Progenitor cell of endocrine pancreas (in vitro differentiated cells): ENCODE measurements around the gene KLHDC9. TPM values are rescaled to one million over a fixed set of nuclear protein-coding genes. Genes with fewer than 3 reads are reported as not detected.

ENCODE experiments used
- DNase-seq: peaks from one replicate; pipeline ENCODE4 v3.0.0; 2021; ENCODE audit warnings: low spot score; ENCODE audit not compliant: unreplicated experiment
- H3K27ac Mint-ChIP-seq: 2 replicates; pipeline ENCODE4 v1.8.0; 2021; ENCODE audit warnings: mild to moderate bottlenecking, moderate library complexity, mixed read lengths
- H3K27me3 Mint-ChIP-seq: 2 replicates; pipeline ENCODE4 v1.8.0; 2021; ENCODE audit warnings: mixed read lengths
- H3K36me3 Mint-ChIP-seq: 2 replicates; pipeline ENCODE4 v1.8.0; 2022; ENCODE audit warnings: mixed read lengths; ENCODE audit not compliant: insufficient read depth
- H3K4me1 Mint-ChIP-seq: 2 replicates; pipeline ENCODE4 v1.8.0; 2021; ENCODE audit warnings: low read depth, mixed read lengths
- H3K4me3 Mint-ChIP-seq: 2 replicates; pipeline ENCODE4 v1.8.0; 2021; ENCODE audit warnings: low read depth, mild to moderate bottlenecking, moderate library complexity, mixed read lengths
- H3K9me3 Mint-ChIP-seq: 2 replicates; pipeline ENCODE4 v1.8.0; 2021; ENCODE audit warnings: low read depth, mixed read lengths
- CTCF ChIP-seq: fragments of 200-600 bp; sonication (generic); IDR thresholded peaks from one replicate; pipeline ENCODE4 v1.5.0; 2021; ENCODE audit warnings: antibody characterized with exemption, mild to moderate bottlenecking; ENCODE audit not compliant: unreplicated experiment
- total RNA-seq: library from RNA; stranded (reverse); gene quantifications from 2 replicates; pipeline ENCODE4 v1.2.1, GENCODE V29; 2021

Gene KLHDC9
- total RNA-seq, 1 donor from 2014 or later, result 14.7 TPM

GRCh38 chr1:161088587-161089110 lies 9.5 kb upstream of the KLHDC9 start:
- no peak for DNase-seq
- H3K4me1 Mint-ChIP-seq, result peaks cover 26% of the 10 kb centered on the region
- H3K36me3 Mint-ChIP-seq, result no peaks in the 10 kb centered on the region
- H3K4me3 Mint-ChIP-seq, result peak overlapping the region; percentile 50
- H3K9me3 Mint-ChIP-seq, result no peaks in the 10 kb centered on the region
- TF ChIP-seq CTCF, result no peak
- no peaks in the 10 kb centered on the region for H3K27me3 Mint-ChIP-seq
- peak overlapping the region; percentile 87 for H3K27ac Mint-ChIP-seq

- H3K9me3 Mint-ChIP-seq, result no peaks in the 10 kb centered on the region
- H3K36me3 Mint-ChIP-seq, result no peaks in the 10 kb centered on the region
- H3K27me3 Mint-ChIP-seq, result no peaks in the 10 kb centered on the region
- peak within 1 kb of the TSS; percentile 50 for H3K4me3 Mint-ChIP-seq
- H3K4me1 Mint-ChIP-seq, result peaks cover 18% of the 10 kb centered on the region
- no peak for DNase-seq
- TF ChIP-seq CTCF, result no peak
- H3K27ac Mint-ChIP-seq, result peak within 1 kb of the TSS; percentile 87
These were observed 8.8 kb upstream of the KLHDC9 start, which contains the start of gene NECTIN4 for GRCh38 chr1:161089251-161089924. Gene NECTIN4 (minus strand): TSS chr1:161089558. CDS start chr1:161089296, 262 bp downstream.

GRCh38 chr1:161089938-161090337 lies 8.2 kb upstream of the KLHDC9 start:
- Mint-ChIP-seq H3K36me3 (no peaks in the 10 kb centered on the region), H3K4me3 (no peak overlapping the region), H3K9me3 (no peaks in the 10 kb centered on the region), H3K27me3 (peaks cover 3% of the 10 kb centered on the region), H3K4me1 (peaks cover 14% of the 10 kb centered on the region), H3K27ac (no peak overlapping the region)
- no peak for TF ChIP-seq CTCF
- no peak for DNase-seq

GRCh38 chr1:161090617-161091016 lies 7.5 kb upstream of the KLHDC9 start:
- DNase-seq, result no peak
- Mint-ChIP-seq H3K9me3 (no peaks in the 10 kb centered on the region), H3K27ac (peak overlapping the region; percentile 40), H3K27me3 (peaks cover 6% of the 10 kb centered on the region), H3K4me3 (no peak overlapping the region), H3K36me3 (no peaks in the 10 kb centered on the region), H3K4me1 (peaks cover 11% of the 10 kb centered on the region)
- no peak for TF ChIP-seq CTCF

- no peak for DNase-seq
- Mint-ChIP-seq H3K36me3 (no peaks in the 10 kb centered on the region), H3K27ac (no peak overlapping the region), H3K9me3 (no peaks in the 10 kb centered on the region), H3K27me3 (peaks cover 6% of the 10 kb centered on the region), H3K4me1 (peaks cover 8% of the 10 kb centered on the region), H3K4me3 (no peak overlapping the region)
- no peak for TF ChIP-seq CTCF
These were observed 7.1 kb upstream of the KLHDC9 start for GRCh38 chr1:161091093-161091492.
